Femur (tissue), 1 donor: ENCODE measurements around the gene SPTBN1.
A peak's percentile ranks its signal among the peaks of the same experiment; 100 is the strongest.

Source experiments
- DNase-seq: peaks from one replicate; pipeline ENCODE4 v3.0.0-alpha.2; 2017

The SPTBN1 gene

DNA sequence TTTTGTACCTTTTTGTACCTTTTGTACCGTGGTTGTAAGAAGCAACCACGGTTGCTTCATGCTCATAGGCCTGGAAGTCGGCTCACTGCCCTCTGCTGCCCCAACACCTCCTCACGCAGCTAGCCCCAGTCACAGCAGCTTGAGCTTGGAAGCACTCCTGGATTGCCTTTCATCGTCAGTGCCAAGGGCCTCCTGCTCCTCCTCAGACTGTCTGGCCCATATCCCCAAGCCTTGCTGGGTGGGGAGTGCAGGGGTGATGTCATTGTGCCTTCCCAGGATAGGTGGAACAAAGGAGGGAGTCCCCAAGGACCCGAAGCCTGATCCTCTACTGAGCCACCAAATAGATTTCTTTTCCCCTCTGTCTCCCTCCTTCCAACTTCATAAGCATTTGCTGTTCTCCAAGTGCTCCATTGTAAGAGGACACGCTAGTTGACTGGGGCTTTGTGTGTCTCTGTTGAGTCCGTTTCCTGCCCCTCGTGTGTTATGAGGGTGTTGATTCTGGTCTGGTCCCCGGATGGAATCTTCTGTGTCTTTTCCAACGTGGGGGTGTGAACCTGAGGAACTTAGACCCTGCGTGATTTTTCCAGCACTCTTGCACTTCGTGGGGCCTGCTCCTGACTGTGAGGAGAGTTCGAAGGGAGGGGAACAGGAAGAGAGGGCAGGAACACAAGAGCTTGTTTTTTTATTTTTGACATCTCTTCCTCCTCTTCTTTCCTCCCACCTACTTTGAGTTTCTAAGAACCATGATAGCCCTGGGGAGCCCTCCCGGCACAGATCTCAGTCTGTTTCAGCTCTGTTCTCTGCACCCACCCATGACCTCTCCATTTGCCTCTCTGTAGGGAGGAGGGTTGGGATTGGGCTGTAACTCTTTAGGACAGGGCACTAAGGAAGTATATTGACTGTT is 140.1 kb downstream of the SPTBN1 start:
- no peak for DNase-seq

DNA sequence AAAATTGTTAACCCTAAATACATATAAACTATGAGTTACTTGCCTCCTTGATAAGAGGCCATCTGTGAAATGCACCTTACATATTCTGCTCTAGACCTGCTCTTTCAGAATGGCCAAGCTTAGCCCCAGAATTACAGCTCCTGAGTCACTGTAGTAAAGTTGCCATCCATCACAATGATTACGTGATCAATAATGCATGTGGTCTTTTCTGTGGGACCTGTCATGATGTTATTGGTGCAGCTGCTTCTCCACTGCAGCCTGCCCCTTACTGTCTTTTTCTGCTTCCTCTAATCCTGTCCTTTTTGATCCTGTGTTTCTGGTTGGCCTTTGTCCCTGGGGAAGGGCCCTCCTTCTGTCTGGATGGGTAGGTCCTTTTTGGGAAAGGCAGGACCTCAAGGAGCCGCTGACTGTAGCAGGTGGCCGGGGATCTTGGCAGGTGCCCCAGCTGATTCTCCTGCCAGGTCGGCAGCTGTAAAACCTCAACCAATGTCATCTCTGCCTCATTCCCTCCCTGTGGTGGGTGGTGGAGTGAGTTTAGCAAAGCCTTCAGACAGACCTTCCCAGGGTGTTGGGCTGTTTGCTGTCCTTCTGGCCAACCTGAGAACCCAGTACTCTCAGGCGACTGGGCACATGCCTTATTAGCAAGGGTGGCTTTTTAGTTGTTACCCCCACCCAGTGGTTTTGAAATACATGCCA is 141.2 kb downstream of the SPTBN1 start:
- DNase-seq = peak; percentile 56

DNA sequence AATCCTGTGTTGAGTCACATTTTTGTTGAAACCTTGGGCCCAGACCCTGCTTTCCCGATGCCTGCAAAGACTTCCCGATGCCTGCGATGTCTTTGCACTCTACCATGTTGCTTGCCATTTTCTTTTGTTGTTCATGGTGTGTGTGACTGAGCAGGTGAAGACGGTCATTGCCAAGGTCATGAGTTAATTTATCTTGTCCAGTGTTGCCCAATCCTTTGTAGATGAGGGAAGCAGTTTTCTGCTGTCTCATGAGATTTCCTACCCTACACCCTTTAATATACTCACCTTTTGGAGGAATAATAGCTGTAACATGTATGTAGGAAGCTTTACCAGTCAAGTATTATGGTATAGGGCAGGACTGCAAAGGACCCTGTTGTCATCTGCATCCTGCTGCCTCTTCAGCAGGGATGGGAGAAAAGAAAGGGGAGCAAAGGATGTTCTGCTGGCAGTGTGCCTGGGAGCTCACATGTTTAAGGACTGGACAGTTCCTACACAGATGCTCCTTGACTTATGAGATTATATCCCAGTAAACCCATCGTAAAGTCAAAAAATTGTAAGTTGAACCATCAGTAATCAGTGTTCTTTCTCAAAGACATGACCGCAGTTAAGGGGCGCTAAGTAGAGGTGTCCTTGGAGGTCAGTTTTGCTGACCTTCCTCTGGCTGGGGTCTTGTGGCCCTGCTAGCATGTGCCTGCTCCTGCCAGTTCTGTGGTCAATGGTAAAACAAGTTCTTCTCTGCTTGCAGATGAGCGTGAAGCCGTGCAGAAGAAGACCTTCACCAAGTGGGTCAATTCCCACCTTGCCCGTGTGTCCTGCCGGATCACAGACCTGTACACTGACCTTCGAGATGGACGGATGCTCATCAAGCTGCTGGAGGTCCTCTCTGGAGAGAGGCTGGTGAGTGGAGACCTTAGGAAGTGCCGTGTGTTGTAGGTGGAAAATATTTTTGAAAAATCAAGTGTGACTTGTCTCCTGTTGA is 142.5 kb downstream of the SPTBN1 start:
- DNase-seq = no peak

DNA sequence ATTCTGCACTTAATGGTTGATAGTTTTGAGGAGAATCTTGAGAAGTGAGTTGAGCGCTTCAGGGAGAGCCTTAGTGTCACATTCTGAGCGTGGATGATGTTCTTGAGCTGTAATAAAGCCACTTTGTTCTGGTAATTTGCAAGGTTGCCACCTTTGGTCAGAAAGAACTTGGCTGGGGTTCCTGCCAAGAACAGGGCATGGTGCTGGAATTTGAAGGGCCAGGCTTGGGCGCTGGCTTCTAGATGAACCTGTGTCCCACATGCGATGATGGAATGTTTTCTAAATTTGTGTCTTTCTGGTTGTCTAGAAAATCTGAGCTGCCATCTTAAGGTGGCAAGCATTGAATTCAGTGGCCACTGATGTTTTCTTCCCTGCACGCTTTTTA is 143.2 kb downstream of the SPTBN1 start:
- DNase-seq = no peak

DNA sequence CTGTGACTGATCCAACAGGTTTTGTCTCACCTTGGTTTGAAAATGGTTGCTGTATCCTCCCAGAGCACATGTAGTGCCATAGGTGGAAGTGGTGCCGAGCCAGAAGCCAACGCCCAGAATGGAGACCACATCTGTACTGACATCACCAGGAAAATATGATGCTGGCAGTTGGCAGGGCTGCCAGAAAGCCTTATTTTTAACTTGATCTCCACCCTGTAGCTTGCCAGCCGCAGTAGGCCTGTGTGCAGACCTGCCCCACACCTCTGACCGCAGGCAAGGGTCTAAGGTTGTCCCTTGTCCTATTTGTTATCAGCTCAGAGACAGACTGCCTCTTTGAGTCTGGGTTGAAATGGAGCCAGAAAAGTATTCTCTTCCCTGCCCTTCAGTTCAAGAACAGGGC is 143.8 kb downstream of the SPTBN1 start:
- DNase-seq = peak; percentile 78

DNA sequence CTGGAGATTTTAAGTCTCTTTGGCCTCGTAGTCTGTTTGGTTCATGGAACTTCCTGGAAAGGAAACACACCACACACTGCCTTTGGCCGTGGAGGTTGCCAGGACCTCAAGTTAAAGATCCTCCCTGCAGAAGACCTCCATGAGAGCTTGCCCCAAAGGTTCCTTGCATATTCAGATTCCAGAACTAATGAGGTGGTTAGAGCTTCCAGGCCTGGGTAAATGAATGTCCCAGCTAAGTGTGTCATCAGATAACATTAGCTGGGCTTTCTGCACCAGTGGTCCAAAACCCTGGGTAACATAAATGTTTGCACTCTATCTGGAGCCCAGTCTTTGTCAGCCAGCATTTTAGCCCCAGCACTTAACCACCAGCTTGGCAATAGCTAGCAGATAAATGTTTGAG is 145.2 kb downstream of the SPTBN1 start:
- no peak for DNase-seq

DNA sequence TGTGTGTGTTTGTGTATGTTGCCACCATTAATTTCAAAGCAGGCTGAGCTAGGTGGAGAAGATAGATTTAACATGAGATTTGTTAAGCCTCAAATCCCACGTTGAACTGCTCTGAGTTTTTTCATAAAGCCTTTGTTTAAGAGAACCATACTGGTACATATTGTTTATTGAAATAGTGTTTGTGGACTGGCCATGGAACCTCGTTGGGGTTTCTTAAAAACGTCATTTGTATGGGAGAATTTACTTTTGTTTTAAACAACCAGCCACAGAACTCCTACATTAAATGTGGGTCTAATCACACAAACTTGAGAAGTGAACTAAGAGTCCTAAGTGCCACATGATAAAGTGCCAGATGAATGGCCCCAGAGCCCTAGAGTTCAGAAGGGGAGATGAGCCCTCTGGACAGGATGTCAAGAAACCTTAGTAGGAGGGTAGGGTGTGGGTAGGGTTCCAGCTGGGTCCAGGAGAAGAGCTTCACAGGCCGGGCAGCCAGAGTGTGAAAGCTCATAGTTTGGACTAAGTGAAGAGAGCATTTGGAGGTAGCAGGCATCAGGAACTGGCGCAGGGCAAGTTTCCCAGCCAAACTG is 146.7 kb downstream of the SPTBN1 start:
- no peak for DNase-seq

DNA sequence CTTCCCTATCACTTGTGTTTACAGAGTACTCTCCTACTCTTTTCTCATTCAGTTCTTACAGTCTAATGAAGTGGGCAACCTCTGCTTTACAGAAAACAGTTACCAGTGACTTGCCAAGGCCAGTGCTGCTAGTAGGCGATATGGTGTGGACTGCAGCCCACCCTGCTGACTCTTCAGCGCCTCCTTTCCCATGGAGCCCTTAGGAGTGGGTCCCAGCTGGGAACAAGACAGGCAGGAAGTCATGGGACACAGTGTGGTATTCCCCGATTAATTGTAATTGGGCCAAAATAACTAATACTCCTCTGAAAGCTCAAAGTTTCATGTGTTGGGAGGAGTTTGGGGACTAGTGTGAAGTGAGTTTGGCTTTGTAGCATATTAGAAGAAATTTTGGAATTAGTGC is 147.2 kb downstream of the SPTBN1 start:
- DNase-seq = no peak

DNA sequence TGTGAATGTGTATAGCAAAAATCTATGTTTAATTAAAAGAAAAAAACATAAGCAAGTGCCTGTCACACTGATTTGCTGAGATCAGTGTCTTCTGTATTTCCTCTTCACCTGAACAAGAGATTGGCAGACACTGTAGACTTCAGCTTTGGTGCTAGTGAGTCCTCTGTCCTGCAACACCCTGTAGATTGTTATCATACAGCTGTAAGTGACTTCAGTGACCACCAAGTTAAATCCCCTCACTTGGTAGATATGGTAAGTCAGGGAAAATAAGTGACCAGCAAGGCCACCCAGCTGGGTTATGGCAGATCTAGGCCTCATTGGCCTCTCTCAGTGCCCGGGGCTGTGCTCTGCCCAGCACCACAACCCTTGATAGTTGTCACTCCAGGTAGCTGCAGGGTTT is 147.7 kb downstream of the SPTBN1 start:
- no peak for DNase-seq

DNA sequence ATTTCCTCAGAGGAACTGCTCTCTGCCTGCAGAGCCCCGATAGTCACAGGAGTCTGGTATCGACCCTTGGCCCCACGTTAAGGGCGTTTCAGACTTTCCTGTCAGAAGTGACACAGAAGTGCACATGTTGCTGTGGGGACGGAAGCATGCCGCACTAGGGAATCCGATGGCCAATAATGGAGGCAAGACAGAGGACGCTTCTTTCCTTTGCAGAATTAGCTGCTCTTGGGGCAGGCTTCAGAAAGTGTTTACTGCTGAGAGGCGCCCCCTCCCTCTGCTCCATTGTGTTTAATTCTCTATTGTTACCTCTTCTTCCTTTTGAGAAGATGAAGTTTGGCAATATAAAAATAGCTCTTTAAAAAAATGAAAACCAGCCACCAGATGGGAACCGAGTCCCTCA is 148.7 kb downstream of the SPTBN1 start:
- DNase-seq = peak; percentile 39

DNA sequence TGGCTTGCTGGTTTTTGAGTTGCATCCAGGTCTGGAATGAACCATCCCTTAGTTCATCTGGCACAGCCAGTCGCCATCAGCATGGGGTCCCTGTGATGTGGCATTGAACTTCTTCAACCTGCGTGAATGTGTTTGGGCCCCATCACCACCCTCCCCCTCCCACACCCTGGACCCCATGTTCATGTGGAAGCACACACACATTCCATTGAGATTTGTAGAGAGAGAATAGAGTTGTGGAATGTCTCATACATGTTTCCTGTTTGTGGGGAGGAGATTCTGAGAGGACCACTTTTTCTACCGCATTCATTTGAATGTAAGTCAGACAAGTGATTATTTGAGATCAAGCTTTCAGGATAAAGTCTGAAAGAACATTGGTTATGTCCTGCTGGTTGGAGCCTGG is 149.7 kb downstream of the SPTBN1 start:
- no peak for DNase-seq

DNA sequence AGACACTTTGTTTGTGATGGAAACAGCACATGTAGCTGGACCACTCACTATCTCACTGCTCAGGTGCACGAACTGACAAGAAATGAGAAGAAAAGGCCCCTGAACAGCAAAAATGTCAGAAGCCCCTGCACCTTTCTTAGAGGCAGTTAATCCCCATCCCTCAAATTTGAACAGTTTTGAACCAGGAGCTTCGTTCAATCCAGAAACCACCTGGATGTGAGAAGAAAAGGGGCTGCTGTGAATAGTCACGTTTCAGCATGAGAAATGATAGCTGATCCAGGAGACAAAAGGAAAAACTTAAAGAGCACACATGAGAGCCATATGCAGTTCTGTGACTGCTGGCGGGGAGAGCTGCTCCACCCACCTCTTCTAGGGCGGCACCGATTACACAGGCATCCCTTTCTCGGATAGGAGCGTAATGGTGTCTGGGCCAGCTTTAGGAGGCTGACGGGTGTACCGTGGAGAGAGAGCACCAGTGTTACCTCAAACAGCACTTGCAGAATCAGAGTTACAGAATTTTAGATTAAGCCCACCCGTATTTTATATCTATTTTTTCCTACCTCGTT is 150.3 kb downstream of the SPTBN1 start:
- no peak for DNase-seq

DNA sequence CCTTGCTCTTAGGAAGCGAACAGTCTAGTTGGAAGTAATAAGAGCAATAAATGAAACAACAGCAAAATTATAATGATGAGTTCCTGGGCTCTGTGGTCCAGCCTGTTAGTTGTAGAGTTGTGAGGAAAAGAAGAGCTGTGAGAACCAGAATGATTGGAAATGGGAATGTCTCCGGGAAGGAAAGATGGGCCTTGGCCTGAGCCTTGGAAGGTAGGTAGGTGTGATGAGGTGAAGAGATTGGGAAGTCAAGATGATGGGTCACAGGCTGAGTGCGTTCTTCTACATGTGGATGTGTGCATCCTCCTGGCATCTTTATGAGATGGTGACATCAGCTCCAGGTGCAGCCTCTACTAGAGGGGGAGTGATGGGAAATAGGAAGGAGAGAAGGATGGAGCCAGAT is 152.1 kb downstream of the SPTBN1 start:
- DNase-seq = no peak

DNA sequence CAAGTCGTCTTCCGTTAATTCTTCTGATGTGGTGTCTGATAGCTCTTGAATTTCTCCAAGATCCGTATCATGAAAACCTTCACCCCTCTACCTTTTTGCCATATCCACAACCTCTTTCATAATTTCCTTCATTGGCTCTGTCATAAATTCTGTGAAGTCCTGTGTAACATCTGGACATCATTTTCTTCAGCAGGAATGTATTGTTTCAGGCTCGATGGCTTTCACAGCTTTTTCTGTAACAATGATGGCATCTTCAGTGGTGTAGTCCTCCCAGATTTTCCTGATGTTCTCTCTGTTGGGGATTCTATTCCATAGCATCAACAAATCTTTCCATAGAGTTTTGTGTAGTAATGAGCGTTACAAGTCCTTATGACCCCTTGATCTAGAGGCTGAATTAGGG is 153.1 kb downstream of the SPTBN1 start:
- DNase-seq = no peak

DNA sequence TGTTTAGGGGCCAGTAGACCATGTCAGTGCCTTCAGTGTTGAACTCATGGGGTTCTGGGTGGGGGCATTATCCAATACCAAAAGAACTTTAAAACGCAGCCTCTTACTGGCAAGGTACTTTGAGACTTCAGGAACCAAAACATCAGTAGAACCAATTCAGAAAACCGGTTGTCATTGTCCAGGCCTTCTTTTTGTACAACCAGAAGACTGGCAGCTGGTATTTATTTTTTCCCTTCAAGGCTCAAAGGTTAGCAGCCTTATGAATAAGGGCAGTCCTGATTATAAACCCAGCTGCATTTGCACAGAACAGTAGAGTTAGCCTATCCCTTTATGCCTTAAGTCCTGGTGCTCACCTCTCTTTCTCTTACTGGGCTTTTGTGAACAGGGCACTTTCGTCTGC is 153.5 kb downstream of the SPTBN1 start:
- DNase-seq = no peak

DNA sequence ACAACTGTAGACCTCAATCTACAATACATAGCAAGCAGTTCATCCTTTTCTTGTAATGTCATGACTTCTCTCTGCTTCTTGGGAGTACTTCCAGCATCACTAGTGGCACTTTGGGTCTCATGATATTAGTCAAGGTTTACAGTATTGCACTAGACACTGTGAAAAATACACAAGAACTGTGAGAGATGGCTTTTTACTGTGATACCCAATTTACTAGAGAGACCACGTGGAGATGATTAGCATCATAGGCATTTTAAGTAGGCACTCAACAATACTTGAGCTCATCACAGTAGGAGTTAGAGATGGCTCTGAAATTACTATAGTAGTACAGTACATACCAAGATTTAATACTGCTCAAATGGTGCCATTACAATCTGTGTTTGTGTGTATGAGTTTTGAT is 154.6 kb downstream of the SPTBN1 start:
- no peak for DNase-seq

DNA sequence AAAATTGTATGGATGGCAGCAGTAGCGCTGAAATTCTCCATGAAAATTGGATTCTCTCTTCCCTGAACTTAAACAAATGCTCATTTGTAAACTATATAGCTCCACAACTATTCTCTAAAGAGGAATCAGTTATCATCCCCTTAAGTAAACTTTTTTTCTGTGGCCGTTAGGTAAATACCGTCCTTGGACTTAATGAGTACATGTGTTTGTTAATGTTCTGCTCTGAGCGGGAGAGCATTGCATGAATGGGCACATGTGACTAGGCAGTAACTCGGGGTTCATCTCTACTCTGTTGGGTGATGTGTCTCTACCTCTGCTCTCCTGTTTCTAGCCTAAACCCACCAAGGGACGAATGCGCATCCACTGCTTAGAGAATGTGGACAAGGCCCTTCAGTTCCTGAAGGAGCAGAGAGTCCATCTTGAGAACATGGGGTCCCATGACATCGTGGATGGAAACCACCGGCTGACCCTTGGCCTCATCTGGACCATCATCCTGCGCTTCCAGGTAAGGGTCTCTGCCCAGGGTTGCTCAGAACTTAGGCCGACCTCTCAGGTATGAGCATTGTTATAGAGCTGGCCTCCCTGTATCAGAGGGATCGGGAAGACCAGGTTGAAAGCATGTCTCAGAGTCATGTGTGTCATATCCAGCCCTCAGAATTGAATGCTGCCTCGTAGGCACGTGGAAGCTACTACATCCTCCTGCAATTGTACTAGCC is 155.9 kb downstream of the SPTBN1 start:
- DNase-seq = no peak

DNA sequence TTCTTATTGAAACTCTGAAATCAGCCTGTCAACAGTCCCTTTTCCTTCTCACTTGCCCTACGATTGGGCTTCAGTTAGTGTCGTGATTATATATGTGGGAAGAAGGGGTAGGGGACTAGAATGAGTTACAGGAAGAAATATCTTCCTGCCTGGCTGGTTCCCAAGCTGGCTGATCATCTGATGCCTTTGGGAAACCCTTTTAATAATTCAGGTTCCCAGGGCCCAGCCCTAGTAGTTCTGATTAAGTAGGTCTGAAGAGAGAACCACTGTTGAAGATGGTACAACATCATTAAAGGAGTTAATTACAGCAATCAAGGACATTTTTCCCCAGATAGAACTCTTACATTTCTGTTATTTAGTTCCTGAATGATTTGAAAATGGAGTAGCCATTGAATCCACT is 157.3 kb downstream of the SPTBN1 start:
- no peak for DNase-seq

DNA sequence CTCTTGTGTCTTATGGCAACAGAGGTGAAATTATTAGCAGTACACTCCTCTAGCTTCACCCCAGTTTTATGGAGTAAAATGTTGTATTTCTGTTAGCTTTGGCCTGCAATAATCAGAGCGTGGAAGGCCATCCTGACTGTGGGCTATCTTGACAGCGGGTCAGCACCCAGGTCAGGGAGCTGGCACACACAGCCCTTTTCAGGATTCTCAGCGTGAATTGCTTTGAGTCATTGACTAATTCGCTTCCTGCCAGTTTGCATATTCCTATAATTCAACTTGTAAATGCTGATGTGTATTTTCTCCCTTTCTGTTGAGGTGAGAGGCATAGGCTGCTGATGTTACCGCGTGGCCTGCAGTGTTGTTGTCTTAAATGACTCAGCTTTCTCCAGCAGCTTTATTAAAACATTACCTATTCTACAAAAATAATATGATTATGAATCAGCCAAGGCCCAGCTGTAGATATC is 157.7 kb downstream of the SPTBN1 start:
- no peak for DNase-seq

DNA sequence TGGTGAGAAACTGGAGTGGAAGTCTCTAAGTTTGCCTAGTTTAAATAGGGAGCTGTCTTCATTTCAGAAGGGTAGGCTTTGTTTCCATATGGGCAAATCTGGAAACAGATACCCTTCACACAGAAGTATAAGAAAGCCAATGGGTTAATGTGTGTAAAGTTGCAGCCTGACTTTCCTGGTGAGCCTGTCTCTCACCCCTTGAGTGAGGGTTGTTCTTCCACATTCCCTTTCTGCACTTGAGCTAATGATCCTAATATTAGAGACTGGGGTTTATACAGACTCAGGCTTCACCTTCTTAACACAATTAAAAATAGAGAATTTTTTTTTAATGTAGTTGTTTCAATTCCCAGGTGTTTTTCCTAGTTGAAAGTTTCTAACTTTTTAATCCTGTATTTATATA is 158.7 kb downstream of the SPTBN1 start:
- DNase-seq = no peak

DNA sequence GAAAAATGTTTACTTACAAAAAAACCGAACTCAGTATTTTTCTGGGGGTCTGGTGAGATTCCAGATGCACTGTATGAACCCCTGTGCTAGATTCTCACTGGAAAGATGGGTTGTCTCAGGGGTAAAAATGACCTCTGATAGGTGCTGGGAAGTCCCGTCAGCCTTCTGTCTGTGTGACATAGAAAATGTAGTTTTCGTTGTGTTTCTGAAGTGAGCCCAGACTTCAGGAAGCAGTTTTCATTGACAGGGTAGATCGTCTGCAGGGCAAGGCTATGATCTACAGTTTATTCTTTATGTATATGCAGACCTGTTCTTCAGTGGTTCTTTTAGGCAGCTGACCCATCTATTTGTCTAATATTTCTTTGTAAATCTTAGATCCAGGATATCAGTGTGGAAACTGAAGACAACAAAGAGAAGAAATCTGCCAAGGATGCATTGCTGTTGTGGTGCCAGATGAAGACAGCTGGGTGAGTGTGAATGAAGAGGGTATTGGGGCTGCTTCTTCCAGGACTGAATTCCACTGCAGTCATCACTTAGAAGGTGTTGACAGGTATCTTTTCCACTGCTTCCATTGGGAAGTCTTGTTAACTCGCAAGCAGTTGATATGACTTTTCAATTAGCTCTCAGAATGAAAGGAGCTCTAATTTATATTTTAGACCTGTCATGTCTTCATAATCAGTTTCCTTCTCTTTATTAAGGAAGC is 159.9 kb downstream of the SPTBN1 start:
- DNase-seq = no peak
